NCI-H1092 (cell line): ENCODE measurements around the gene GFRA3.
"Not testable (repeated sequence)": the region's sequence is repeated elsewhere in the genome, so short reads cannot be mapped to it uniquely, and the experiment has no call there.

Experiments used
- DNase-seq: peaks from one replicate; lab custom pipeline; 2025; lab: John Stamatoyannopoulos, UW

GFRA3 gene

GRCh38 chr5:138274189-138274853 is at the start of gene GFRA3:
GFRA3 (minus strand) TSS chr5:138274621; CDS start chr5:138274424, 197 bp downstream.
- no peak for DNase-seq

- DNase-seq: not testable (repeated sequence)
Observed at GRCh38 chr5:138318211-138318610, 43.8 kb upstream of the GFRA3 start.

GRCh38 chr5:138316355-138316754 is 41.9 kb upstream of the GFRA3 start:
- DNase-seq: no peak

- DNase-seq: no peak
Observed at GRCh38 chr5:138315751-138316278, 41.4 kb upstream of the GFRA3 start.

GRCh38 chr5:138305797-138306196 is 31.4 kb upstream of the GFRA3 start:
- DNase-seq: no peak

- no peak for DNase-seq
Observed at GRCh38 chr5:138303372-138303771, 29.0 kb upstream of the GFRA3 start.

GRCh38 chr5:138289296-138289695 is 14.9 kb upstream of the GFRA3 start:
- no peak for DNase-seq

GRCh38 chr5:138287246-138287645 is 12.8 kb upstream of the GFRA3 start:
- no peak for DNase-seq

GRCh38 chr5:138282920-138283742 is 8.7 kb upstream of the GFRA3 start:
- peak; percentile 0 for DNase-seq

GRCh38 chr5:138280915-138281314 is 6.5 kb upstream of the GFRA3 start:
- no peak for DNase-seq

- DNase-seq: peak; percentile 63
Observed at GRCh38 chr5:138276402-138277054, 2.1 kb upstream of the GFRA3 start.

- DNase-seq: no peak
Observed at GRCh38 chr5:138275895-138276294, 1.5 kb upstream of the GFRA3 start.

GRCh38 chr5:138275379-138275782 is 960 bp upstream of the GFRA3 start:
- peak; percentile 3 for DNase-seq

- DNase-seq: no peak
Observed at GRCh38 chr5:138273834-138274188, 610 bp downstream of the GFRA3 start.

- DNase-seq: no peak
Observed at GRCh38 chr5:138272681-138273080, 1.7 kb downstream of the GFRA3 start.

- DNase-seq: no peak
Observed at GRCh38 chr5:138271281-138271680, 3.1 kb downstream of the GFRA3 start.

GRCh38 chr5:138264183-138264582 is 10.2 kb downstream of the GFRA3 start:
- DNase-seq: no peak

GRCh38 chr5:138263581-138263980 is 10.8 kb downstream of the GFRA3 start:
- no peak for DNase-seq

GRCh38 chr5:138258704-138259292 is 15.6 kb downstream of the GFRA3 start:
- no peak for DNase-seq

- no peak for DNase-seq
Observed at GRCh38 chr5:138257583-138257982, 16.8 kb downstream of the GFRA3 start.

GRCh38 chr5:138252944-138253343 is 21.5 kb downstream of the GFRA3 start:
- no peak for DNase-seq

GRCh38 chr5:138247800-138248199 is 26.6 kb downstream of the GFRA3 start:
- DNase-seq: not testable (repeated sequence)
